AG04449 (cell line): ENCODE data around the gene ESAM.

Experiments
- CTCF ChIA-PET: fragments of 350-600 bp; formaldehyde crosslinking; extraction: SDS; loops from one replicate; lab custom pipeline; 2021; ENCODE audit warnings: antibody characterized with exemption; lab: Yijun Ruan, JAX
- POLR2A ChIA-PET: fragments of 400-600, 350-600 bp; formaldehyde crosslinking; extraction: SDS; loops from one replicate; lab custom pipeline; 2020; ENCODE audit warnings: antibody characterized with exemption, inconsistent platforms; lab: Yijun Ruan, JAX
- DNase-seq: peaks from one replicate; pipeline ENCODE4 v3.0.0-alpha.2; 2010; ENCODE audit warnings: low read depth, low spot score
- H3K4me3 ChIP-seq: 2 replicates; pipeline ENCODE4 v1.5.1; 2011; ENCODE audit warnings: low read depth, mild to moderate bottlenecking, control low read depth, low read length
- TF ChIP-seq, protein P1 (sequence below): IDR thresholded peaks from one replicate; pipeline ENCODE4 v1.5.1; 2011; ENCODE audit warnings: mild to moderate bottlenecking, moderate library complexity, low read length, control low read depth, inconsistent platforms; ENCODE audit not compliant: insufficient read depth; ENCODE audit errors: missing control alignments

The ESAM gene

DNA sequence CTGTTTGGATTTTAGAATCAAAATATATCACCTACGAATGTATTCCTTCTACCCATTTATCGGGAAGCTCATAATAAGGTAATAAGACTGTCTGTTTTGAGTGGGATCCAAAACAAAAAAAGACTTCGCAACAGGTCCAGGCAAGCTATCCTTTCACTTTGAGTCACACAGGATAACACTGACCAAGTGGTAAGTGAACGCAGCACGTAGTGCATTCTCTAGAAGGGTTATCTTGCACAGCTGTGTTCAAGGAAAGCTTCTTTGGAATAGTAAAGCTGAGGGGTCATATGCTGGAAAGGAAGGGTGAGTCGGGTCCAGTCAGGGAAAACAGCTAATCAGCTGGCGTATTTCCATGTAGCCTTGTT, 44.7 kb downstream of the ESAM start:
- TF ChIP-seq, protein P1, sequence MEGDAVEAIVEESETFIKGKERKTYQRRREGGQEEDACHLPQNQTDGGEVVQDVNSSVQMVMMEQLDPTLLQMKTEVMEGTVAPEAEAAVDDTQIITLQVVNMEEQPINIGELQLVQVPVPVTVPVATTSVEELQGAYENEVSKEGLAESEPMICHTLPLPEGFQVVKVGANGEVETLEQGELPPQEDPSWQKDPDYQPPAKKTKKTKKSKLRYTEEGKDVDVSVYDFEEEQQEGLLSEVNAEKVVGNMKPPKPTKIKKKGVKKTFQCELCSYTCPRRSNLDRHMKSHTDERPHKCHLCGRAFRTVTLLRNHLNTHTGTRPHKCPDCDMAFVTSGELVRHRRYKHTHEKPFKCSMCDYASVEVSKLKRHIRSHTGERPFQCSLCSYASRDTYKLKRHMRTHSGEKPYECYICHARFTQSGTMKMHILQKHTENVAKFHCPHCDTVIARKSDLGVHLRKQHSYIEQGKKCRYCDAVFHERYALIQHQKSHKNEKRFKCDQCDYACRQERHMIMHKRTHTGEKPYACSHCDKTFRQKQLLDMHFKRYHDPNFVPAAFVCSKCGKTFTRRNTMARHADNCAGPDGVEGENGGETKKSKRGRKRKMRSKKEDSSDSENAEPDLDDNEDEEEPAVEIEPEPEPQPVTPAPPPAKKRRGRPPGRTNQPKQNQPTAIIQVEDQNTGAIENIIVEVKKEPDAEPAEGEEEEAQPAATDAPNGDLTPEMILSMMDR: no peak
- ChIA-PET POLR2A (no interaction called here), CTCF (interaction anchor here (0.9 kb wide), 1 partner anchor 12 kb away, joined by 3 read pairs; no protein-coding TSS in a partner anchor)
- H3K4me3 ChIP-seq: no peak overlapping the region
- DNase-seq: no peak

DNA sequence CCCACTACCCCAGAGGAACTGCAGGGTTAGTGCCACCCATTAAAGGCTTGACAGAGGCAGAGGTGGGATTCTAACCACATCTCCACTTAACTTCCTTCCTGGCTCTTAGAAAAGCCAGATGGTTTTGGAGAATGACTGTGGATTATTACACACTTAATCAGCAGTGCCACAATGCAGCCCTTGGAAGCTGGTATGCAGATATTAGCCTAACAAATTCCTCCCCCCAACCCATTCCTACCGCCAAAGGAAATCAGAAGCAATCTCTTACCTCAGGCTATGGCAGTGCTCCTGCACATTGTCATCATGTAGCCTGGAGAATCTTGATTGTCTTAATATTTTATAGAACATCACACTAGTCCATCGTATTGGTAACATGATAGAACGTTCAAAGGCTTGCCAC, 45.5 kb downstream of the ESAM start:
- ChIA-PET CTCF (interaction anchor here (1.7 kb wide), 1 partner anchor 30 kb away, joined by 5 read pairs; no protein-coding TSS in a partner anchor), POLR2A (no interaction called here)
- H3K4me3 ChIP-seq: no peak overlapping the region
- no peak for DNase-seq
- TF ChIP-seq, protein P1: no peak

DNA sequence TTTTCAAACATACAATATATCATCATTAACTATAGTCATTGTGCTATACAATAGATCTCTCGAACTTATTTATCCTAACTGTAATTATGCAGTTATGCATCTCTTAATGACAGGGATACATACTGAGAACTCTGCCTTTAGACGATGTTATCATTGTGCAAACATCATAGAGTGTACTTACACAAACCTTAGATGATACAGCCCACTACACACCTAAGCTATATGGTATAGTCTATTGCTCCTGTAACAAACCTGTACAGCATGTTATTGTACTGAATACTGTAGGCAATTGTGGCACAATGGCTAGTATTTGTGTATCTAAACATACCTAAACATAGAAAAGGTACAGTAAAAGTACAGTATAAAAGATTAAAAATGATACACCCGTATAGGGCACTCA, 49.7 kb downstream of the ESAM start:
- TF ChIP-seq, protein P1: no peak
- DNase-seq: no peak
- ChIA-PET POLR2A (no interaction called here), CTCF (no interaction called here)
- H3K4me3 ChIP-seq: no peak overlapping the region

DNA sequence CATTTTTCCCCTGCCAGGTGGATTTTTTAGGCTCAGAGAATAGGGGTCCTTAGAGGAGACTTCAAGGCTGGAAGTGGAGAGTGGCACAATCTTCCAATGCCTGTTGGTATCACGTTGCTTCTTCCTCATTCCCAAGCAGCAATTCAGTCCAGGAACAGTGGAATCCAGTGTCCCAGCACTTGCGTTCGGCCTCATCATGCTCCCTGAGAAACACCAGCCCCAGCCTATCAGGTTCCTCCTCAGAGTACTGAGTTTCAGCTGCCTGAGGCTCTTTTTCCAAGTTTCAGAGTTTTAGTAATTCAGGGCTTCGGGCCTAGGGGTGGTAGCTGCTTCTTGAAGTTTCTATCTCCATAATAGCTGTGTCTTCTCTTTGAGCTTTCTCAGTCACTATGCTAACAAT, 54.3 kb downstream of the ESAM start:
- no peak for DNase-seq
- ChIA-PET POLR2A (no interaction called here), CTCF (interaction anchor here (0.9 kb wide), 1 partner anchor 169 kb away, joined by 3 read pairs; no protein-coding TSS in a partner anchor)
- TF ChIP-seq, protein P1: no peak
- no peak overlapping the region for H3K4me3 ChIP-seq
